HepG2 (cell line): ENCODE measurements around the gene TSPAN7.

Experiments
- BRD4 ChIP-seq: sonication (generic); formaldehyde crosslinking; IDR thresholded peaks from 2 replicates; pipeline ENCODE4 v1.4.0; 2020; ENCODE audit warnings: missing genetic modification reagents
- CHD4 ChIP-seq: fragments of 200-600 bp; sonication (generic); IDR thresholded peaks from 2 replicates; pipeline ENCODE4 v1.7.0; 2017; ENCODE audit warnings: mild to moderate bottlenecking, low read length, borderline replicate concordance
- MTF2 ChIP-seq: sonication (generic); formaldehyde crosslinking; IDR thresholded peaks from 2 replicates; pipeline ENCODE4 v1.5.0; 2020; ENCODE audit warnings: missing genetic modification reagents, borderline replicate concordance
- MYC ChIP-seq: sonication (generic); formaldehyde crosslinking; IDR thresholded peaks from 2 replicates; pipeline ENCODE4 v1.9.0; 2021; ENCODE audit warnings: missing genetic modification reagents, borderline replicate concordance
- SMARCE1 ChIP-seq: fragments of 450-650 bp; IDR thresholded peaks from 2 replicates; pipeline ENCODE4 v1.6.1; 2017; ENCODE audit warnings: borderline replicate concordance
- TF ChIP-seq, protein P1 (sequence below): sonication (generic); formaldehyde crosslinking; IDR thresholded peaks from 2 replicates; pipeline ENCODE4 v1.5.0; 2020; ENCODE audit warnings: mild to moderate bottlenecking, missing genetic modification reagents, moderate library complexity
- TF ChIP-seq, protein P2 (sequence below): sonication (generic); formaldehyde crosslinking; IDR thresholded peaks from 2 replicates; pipeline ENCODE4 v1.4.0; 2020; ENCODE audit warnings: missing genetic modification reagents

DNA sequence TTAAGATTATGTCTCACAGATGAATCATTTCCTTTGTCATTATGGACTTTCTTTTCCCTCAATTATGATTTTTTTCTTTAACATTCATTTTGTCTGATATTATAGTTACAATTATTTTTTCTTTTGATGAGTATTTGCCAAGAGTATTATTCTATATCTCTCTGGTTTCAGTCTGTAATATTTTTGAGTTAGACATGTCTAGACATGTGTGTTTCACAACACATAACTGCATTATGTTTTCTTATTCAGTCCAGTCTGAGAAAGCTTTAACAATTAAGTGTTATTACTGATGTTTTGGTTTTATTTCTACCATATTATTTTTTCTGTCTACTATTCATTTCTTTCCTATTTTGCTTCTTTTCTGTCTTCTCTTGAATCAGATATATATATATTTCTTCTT is 131.6 kb downstream of the TSPAN7 start:
- TF ChIP-seq MTF2 (CRISPR knock-in tag): no peak
- TF ChIP-seq, protein P1, sequence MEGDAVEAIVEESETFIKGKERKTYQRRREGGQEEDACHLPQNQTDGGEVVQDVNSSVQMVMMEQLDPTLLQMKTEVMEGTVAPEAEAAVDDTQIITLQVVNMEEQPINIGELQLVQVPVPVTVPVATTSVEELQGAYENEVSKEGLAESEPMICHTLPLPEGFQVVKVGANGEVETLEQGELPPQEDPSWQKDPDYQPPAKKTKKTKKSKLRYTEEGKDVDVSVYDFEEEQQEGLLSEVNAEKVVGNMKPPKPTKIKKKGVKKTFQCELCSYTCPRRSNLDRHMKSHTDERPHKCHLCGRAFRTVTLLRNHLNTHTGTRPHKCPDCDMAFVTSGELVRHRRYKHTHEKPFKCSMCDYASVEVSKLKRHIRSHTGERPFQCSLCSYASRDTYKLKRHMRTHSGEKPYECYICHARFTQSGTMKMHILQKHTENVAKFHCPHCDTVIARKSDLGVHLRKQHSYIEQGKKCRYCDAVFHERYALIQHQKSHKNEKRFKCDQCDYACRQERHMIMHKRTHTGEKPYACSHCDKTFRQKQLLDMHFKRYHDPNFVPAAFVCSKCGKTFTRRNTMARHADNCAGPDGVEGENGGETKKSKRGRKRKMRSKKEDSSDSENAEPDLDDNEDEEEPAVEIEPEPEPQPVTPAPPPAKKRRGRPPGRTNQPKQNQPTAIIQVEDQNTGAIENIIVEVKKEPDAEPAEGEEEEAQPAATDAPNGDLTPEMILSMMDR: no peak
- no peak for TF ChIP-seq MYC (CRISPR knock-in tag)
- no peak for TF ChIP-seq SMARCE1
- TF ChIP-seq, protein P2, sequence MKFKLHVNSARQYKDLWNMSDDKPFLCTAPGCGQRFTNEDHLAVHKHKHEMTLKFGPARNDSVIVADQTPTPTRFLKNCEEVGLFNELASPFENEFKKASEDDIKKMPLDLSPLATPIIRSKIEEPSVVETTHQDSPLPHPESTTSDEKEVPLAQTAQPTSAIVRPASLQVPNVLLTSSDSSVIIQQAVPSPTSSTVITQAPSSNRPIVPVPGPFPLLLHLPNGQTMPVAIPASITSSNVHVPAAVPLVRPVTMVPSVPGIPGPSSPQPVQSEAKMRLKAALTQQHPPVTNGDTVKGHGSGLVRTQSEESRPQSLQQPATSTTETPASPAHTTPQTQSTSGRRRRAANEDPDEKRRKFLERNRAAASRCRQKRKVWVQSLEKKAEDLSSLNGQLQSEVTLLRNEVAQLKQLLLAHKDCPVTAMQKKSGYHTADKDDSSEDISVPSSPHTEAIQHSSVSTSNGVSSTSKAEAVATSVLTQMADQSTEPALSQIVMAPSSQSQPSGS (CRISPR knock-in tag): no peak
- no peak for TF ChIP-seq CHD4
- TF ChIP-seq BRD4 (CRISPR knock-in tag): no peak
